Esophagus mucosa (tissue), 1 donor: ENCODE measurements around the gene PLEKHG2. TPM values are rescaled to one million over a fixed set of nuclear protein-coding genes. Genes with fewer than 3 reads are reported as not detected.
A peak's percentile ranks its signal among the peaks of the same experiment; 100 is the strongest.
"Not testable (repeated sequence)": the region's sequence is repeated elsewhere in the genome, so short reads cannot be mapped to it uniquely, and the experiment has no call there.

Experiments used
- ATAC-seq: fragments of 200-7000 bp; cut with Tn5 transposase; one replicate; pipeline ENCODE4 v1.9.1; 2020
- total RNA-seq: library from RNA; stranded (reverse); gene quantifications from one replicate; pipeline ENCODE4 v1.2.4, GENCODE V29; 2023
- donor health status: DM: yes; HTN: yes; CAD: no.

The PLEKHG2 gene
- total RNA-seq = 12.8 TPM

- ATAC-seq = peak; percentile 48
These were observed at the start of gene PLEKHG2 for GRCh38 chr19:39412100-39412866. Gene PLEKHG2, plus strand, starts transcription at chr19:39412669. Its CDS starts 1,418 bp downstream, at chr19:39414087.

GRCh38 chr19:39362682-39363657 lies 49.5 kb upstream of the PLEKHG2 start:
- peak; percentile 72 for ATAC-seq

- peak; percentile 41 for ATAC-seq
These were observed 48.5 kb upstream of the PLEKHG2 start for GRCh38 chr19:39363901-39364457.

GRCh38 chr19:39365531-39365930 lies 46.9 kb upstream of the PLEKHG2 start:
- ATAC-seq = no peak

GRCh38 chr19:39369200-39369599 lies 43.3 kb upstream of the PLEKHG2 start:
- no peak for ATAC-seq

- ATAC-seq = peak; percentile 90
These were observed 41.7 kb upstream of the PLEKHG2 start for GRCh38 chr19:39370735-39371134.

- no peak for ATAC-seq
These were observed 40.2 kb upstream of the PLEKHG2 start for GRCh38 chr19:39372047-39372802.

- ATAC-seq = peak; percentile 2
These were observed 39.5 kb upstream of the PLEKHG2 start for GRCh38 chr19:39372941-39373340.

- ATAC-seq = no peak
These were observed 36.5 kb upstream of the PLEKHG2 start for GRCh38 chr19:39375929-39376328.

- no peak for ATAC-seq
These were observed 34.8 kb upstream of the PLEKHG2 start for GRCh38 chr19:39377373-39378362.

- not testable (repeated sequence) for ATAC-seq
These were observed 33.1 kb upstream of the PLEKHG2 start for GRCh38 chr19:39379366-39379765.

- ATAC-seq = no peak
These were observed 32.5 kb upstream of the PLEKHG2 start for GRCh38 chr19:39379865-39380396.

- no peak for ATAC-seq
These were observed 31.7 kb upstream of the PLEKHG2 start for GRCh38 chr19:39380521-39381502.

GRCh38 chr19:39381910-39382611 lies 30.4 kb upstream of the PLEKHG2 start:
- ATAC-seq = peak; percentile 7

GRCh38 chr19:39382991-39383828 lies 29.3 kb upstream of the PLEKHG2 start:
- no peak for ATAC-seq

GRCh38 chr19:39384839-39385568 lies 27.5 kb upstream of the PLEKHG2 start:
- ATAC-seq = no peak
